ENCODE results near the gene CLEC11A. TPM values are rescaled to one million over a fixed set of nuclear protein-coding genes. Genes with fewer than 3 reads are reported as not detected.
A peak's percentile ranks its signal among the peaks of the same experiment; 100 is the strongest.

CLEC11A gene
- total and polyA plus RNA-seq, 9 of the 15 experiments (the other 6 are each of a cell fraction or from before 2014, with no cell fraction given): 0.39 to 43.9 (median 3.4) TPM

DNA sequence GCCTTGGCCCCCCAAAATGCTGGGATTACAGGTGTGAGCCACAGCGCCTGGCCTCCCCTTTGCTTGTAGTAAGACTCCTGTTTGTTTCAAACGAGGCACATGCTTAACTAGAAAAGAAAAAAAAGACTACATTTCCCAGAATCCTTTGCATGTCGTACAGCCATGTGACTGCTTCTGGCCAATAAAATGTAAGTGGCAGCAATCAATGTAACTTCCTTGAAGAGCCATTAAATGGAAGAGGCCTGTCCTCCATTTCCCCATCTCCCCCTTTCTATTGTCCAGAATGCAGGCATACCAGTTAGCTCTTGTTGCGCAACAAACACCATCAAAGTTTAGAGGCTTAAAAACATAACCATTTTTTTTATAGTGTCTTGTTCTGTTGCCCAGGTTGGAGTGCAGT is 36.7 kb downstream of the CLEC11A start (continued):
- TF ChIP-seq, protein P1, sequence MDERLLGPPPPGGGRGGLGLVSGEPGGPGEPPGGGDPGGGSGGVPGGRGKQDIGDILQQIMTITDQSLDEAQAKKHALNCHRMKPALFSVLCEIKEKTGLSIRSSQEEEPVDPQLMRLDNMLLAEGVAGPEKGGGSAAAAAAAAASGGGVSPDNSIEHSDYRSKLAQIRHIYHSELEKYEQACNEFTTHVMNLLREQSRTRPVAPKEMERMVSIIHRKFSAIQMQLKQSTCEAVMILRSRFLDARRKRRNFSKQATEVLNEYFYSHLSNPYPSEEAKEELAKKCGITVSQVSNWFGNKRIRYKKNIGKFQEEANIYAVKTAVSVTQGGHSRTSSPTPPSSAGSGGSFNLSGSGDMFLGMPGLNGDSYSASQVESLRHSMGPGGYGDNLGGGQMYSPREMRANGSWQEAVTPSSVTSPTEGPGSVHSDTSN (CRISPR knock-in tag; IDR thresholded peaks at IDR 0.05; ENCODE audit: low read depth): no peak
- TF ChIP-seq, protein P1 (tag; conservative IDR thresholded peaks at IDR 0.05; ENCODE audit: low read depth): no peak
- TF ChIP-seq HMGN3 (IDR thresholded peaks at IDR 0.05; ENCODE audit: borderline replicate concordance, extremely low read depth, insufficient read length, low read depth, low read length): no peak
- TF ChIP-seq, protein P2, sequence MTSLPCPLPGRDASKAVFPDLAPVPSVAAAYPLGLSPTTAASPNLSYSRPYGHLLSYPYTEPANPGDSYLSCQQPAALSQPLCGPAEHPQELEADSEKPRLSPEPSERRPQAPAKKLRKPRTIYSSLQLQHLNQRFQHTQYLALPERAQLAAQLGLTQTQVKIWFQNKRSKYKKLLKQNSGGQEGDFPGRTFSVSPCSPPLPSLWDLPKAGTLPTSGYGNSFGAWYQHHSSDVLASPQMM (CRISPR knock-in tag; IDR thresholded peaks at IDR 0.05): no peak
- TF ChIP-seq, protein P3, sequence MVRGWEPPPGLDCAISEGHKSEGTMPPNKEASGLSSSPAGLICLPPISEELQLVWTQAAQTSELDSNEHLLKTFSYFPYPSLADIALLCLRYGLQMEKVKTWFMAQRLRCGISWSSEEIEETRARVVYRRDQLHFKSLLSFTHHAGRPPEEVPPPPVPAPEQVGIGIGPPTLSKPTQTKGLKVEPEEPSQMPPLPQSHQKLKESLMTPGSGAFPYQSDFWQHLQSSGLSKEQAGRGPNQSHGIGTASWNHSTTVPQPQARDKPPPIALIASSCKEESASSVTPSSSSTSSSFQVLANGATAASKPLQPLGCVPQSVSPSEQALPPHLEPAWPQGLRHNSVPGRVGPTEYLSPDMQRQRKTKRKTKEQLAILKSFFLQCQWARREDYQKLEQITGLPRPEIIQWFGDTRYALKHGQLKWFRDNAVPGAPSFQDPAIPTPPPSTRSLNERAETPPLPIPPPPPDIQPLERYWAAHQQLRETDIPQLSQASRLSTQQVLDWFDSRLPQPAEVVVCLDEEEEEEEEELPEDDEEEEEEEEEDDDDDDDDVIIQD (CRISPR knock-in tag; IDR thresholded peaks at IDR 0.05): no peak
- no peak for TF ChIP-seq RBFOX2 (IDR thresholded peaks at IDR 0.05; ENCODE audit: low read depth, low read length)
- TF ChIP-seq CBFB (CRISPR knock-in tag; IDR thresholded peaks at IDR 0.05): no peak
- TF ChIP-seq, protein P4, sequence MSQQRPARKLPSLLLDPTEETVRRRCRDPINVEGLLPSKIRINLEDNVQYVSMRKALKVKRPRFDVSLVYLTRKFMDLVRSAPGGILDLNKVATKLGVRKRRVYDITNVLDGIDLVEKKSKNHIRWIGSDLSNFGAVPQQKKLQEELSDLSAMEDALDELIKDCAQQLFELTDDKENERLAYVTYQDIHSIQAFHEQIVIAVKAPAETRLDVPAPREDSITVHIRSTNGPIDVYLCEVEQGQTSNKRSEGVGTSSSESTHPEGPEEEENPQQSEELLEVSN (IDR thresholded peaks at IDR 0.05; ENCODE audit: borderline replicate concordance in 1 of 2, extremely low read depth in 1 of 2, insufficient read depth in 1 of 2, insufficient read length in 1 of 2, low read depth in 1 of 2, low read length in 1 of 2, poor library complexity in 1 of 2, severe bottlenecking in 1 of 2): no peak
- 0 out of 2 replicates have a peak, but pooled peaks have one; percentile 30 for TF ChIP-seq MTA3 (IDR thresholded peaks at IDR 0.05; ENCODE audit: borderline replicate concordance)
- no peak for TF ChIP-seq ZNF75A (CRISPR knock-in tag; IDR thresholded peaks at IDR 0.05)
- TF ChIP-seq SPI1 (IDR thresholded peaks at IDR 0.05; ENCODE audit: borderline replicate concordance, low read depth, low read length): no peak
- TF ChIP-seq ARNT (IDR thresholded peaks at IDR 0.05): peak in 1 of 2 experiments; percentile 57; a peak in 1 of 4 replicates
- TF ChIP-seq, protein P5, sequence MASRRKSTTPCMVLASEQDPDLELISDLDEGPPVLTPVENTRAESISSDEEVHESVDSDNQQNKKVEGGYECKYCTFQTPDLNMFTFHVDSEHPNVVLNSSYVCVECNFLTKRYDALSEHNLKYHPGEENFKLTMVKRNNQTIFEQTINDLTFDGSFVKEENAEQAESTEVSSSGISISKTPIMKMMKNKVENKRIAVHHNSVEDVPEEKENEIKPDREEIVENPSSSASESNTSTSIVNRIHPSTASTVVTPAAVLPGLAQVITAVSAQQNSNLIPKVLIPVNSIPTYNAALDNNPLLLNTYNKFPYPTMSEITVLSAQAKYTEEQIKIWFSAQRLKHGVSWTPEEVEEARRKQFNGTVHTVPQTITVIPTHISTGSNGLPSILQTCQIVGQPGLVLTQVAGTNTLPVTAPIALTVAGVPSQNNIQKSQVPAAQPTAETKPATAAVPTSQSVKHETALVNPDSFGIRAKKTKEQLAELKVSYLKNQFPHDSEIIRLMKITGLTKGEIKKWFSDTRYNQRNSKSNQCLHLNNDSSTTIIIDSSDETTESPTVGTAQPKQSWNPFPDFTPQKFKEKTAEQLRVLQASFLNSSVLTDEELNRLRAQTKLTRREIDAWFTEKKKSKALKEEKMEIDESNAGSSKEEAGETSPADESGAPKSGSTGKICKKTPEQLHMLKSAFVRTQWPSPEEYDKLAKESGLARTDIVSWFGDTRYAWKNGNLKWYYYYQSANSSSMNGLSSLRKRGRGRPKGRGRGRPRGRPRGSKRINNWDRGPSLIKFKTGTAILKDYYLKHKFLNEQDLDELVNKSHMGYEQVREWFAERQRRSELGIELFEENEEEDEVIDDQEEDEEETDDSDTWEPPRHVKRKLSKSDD (conservative IDR thresholded peaks at IDR 0.05; ENCODE audit: low read length): no peak
- no peak for TF ChIP-seq CCAR2 (IDR thresholded peaks at IDR 0.05; ENCODE audit: low read depth, low read length)
- peak in 1 of 2 experiments; percentile 86; a peak in 2 of 3 replicates for TF ChIP-seq CBX3 (IDR thresholded peaks at IDR 0.05; ENCODE audit: borderline replicate concordance in 1 of 2, low read length in 2 of 2)
- TF ChIP-seq, protein P6, sequence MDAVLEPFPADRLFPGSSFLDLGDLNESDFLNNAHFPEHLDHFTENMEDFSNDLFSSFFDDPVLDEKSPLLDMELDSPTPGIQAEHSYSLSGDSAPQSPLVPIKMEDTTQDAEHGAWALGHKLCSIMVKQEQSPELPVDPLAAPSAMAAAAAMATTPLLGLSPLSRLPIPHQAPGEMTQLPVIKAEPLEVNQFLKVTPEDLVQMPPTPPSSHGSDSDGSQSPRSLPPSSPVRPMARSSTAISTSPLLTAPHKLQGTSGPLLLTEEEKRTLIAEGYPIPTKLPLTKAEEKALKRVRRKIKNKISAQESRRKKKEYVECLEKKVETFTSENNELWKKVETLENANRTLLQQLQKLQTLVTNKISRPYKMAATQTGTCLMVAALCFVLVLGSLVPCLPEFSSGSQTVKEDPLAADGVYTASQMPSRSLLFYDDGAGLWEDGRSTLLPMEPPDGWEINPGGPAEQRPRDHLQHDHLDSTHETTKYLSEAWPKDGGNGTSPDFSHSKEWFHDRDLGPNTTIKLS (IDR thresholded peaks at IDR 0.05; ENCODE audit: borderline replicate concordance, low read depth): peak; percentile 62; the same call in 1 of the 2 replicates
